IMR-90 (cell line): ENCODE data around the gene ZNF280C.

ENCODE experiments used
- CEBPB ChIP-seq: IDR thresholded peaks from 2 replicates; pipeline ENCODE4 v1.6.1; 2012; ENCODE audit warnings: low read depth, low read length, improper control_type of control experiment
- MXI1 ChIP-seq: IDR thresholded peaks from 2 replicates; pipeline ENCODE4 v1.6.1; 2012; ENCODE audit warnings: low read depth, mild to moderate bottlenecking, low read length, moderate library complexity, borderline replicate concordance
- POLR2A ChIP-seq: IDR thresholded peaks from 2 replicates; pipeline ENCODE4 v1.6.1; 2012; ENCODE audit warnings: mild to moderate bottlenecking, low read depth, low read length
- RAD21 ChIP-seq: IDR thresholded peaks from 2 replicates; pipeline ENCODE4 v1.6.1; 2012; ENCODE audit warnings: low read length, improper control_type of control experiment
- SMC3 ChIP-seq: fragments of 150-350 bp; IDR thresholded peaks from 2 replicates; pipeline ENCODE4 v1.6.1; 2016; ENCODE audit warnings: low read depth, mild to moderate bottlenecking, antibody characterized with exemption, low read length, moderate library complexity
- TF ChIP-seq, protein P1 (sequence below): conservative IDR thresholded peaks from 2 replicates; pipeline ENCODE4 v1.5.1; 2012; ENCODE audit warnings: mild to moderate bottlenecking, low read depth, low read length, improper control_type of control experiment

DNA sequence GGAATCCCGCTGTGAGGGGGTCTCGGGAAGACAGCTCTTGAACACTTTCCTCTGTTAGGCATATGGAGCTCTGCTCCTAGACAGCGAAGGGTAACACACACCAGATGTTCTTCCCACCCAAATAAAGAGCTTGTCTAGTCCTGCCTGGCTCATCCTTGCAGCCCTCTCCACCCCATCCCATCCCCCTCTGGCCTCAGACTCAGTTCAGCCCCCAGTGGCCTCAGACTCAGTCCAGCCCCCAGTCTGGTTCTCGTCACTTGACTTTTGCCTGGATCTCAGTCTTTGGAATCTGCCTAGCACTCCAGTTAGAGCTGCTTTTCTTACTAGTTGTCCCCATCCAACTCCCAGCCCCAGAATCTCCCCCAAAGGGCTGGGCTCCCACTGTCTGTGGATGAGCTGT lies 82.0 kb downstream of the ZNF280C start:
- TF ChIP-seq, protein P1, sequence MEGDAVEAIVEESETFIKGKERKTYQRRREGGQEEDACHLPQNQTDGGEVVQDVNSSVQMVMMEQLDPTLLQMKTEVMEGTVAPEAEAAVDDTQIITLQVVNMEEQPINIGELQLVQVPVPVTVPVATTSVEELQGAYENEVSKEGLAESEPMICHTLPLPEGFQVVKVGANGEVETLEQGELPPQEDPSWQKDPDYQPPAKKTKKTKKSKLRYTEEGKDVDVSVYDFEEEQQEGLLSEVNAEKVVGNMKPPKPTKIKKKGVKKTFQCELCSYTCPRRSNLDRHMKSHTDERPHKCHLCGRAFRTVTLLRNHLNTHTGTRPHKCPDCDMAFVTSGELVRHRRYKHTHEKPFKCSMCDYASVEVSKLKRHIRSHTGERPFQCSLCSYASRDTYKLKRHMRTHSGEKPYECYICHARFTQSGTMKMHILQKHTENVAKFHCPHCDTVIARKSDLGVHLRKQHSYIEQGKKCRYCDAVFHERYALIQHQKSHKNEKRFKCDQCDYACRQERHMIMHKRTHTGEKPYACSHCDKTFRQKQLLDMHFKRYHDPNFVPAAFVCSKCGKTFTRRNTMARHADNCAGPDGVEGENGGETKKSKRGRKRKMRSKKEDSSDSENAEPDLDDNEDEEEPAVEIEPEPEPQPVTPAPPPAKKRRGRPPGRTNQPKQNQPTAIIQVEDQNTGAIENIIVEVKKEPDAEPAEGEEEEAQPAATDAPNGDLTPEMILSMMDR: no peak
- TF ChIP-seq RAD21 (no peak), CEBPB (no peak), SMC3 (no peak), POLR2A (no peak), MXI1 (no peak)
